Measurements from ENCODE around the gene RAPGEF3.

The RAPGEF3 gene

DNA sequence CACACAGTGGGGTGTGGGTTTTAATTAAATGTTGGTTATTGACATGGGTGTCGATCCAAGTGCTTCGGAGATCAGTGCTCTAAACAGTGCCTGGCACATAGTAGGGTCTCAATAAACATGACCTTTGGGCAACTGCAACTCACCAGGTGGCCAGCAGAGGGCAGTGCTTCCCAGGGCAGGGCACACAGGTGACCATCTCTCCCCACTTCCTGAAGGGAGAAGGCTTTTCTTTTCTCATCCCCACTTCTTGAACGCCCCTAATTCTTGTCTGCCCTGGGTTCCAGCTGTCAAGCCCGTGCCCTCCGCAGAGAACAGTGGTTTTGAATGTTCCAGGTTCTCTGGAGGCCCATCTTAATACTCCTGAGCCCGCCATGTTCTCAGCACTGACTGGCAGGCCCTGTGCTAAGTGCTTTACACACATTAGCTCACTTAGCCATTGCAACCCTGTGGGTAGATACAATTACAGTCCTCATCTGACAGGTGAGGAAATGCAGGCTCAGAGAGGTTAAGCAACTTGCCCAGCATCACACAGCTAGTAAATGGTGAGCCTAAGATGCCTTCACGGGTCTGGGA is 16.3 kb downstream of the RAPGEF3 start:
- DNase-seq (ENCODE audit: low spot score): peak; percentile 46

DNA sequence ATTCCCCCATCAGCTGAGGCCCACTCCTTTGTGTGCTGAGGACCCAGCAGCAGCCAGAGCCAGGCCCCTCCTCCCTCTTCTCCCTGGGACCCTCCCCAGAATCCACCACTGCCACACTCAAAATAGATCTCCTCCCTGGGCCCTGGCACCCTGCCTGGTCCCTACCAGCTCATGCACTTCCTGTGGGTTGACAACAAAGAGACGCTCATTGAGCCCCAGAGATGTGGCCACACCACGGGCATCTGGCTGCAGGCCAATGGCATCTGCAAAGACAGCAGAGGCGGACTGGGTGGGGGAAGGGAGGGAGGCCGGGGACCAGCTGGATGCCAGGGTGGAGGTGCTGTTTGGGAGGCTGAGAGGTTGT is 17.4 kb downstream of the RAPGEF3 start:
- no peak for DNase-seq (ENCODE audit: low spot score)

DNA sequence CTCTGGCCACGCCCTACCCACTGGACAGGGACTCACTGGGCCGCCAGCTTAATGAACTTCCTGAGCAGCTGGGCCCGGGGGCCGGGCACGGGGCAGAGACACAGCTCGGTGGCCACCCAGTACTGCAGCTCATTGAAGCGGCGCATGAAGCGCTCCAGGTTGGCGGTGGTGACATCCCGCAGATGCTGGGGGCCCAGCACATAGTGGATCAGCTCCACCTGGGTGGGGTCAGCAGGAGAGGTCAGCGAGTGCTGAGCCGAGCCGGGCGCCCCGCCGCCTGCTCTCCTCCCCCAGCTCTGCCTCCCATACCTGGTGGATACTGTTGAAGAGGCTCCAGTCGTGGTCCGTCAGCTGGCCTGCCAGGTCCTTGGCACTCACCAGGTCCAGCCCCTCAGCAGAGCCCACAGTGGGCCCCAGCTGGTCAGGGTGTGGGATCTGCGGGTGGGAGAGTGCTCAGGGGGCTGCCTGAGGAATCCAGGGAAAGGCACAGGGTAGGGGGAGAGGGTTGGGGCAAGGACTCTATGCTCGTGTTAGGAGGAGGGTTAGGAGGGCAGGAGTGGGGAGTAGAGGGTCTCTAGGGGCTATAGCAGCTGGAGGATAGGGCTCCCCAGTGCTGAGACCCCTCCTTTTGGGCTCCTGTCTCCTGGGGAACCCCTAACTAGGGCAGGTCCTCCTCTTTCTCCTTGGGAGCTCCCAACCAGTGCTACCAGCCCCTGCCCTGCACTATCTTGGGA is 17.9 kb downstream of the RAPGEF3 start:
- no peak for DNase-seq (ENCODE audit: low spot score)

DNA sequence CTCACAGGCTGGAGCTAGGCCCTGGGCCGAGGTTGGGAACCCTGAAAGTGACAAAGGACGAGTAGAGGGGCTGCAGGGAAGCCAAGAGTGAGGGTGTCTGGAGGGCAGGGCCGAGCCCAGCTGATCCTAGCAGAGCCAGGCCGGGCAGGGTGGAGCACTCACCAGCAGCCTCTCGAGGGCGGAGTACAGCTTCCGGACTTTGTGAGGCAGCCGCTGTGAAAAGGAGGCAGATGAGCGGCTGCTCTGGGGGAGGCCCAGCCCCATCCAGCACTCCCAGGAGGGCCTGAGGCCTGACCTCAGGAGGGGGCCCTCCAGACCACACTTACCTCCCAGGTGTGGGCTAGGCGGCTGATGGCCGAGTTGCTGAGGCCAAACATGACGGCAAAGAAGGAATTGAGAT is 18.7 kb downstream of the RAPGEF3 start:
- no peak for DNase-seq (ENCODE audit: low spot score)

DNA sequence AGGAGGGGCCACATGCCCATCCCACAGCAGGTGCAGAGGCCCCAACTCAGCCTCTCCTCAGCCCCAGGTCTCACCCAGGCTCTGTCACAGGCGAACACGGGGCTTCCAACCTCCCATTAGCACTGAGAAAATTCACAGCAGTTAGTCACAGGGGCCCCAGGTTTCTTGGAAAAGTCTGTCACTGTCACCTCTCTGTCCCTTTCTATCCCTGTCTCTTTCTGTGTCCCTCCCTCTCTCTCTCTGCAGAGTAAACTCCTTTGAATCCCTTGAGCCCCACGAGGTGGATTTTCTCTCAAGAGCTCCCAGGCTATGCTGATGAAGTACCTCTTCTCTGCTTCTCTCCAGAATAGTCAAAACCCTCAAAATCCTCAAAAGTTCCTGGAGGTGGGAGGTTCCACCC is 19.4 kb downstream of the RAPGEF3 start:
- no peak for DNase-seq (ENCODE audit: low spot score)

DNA sequence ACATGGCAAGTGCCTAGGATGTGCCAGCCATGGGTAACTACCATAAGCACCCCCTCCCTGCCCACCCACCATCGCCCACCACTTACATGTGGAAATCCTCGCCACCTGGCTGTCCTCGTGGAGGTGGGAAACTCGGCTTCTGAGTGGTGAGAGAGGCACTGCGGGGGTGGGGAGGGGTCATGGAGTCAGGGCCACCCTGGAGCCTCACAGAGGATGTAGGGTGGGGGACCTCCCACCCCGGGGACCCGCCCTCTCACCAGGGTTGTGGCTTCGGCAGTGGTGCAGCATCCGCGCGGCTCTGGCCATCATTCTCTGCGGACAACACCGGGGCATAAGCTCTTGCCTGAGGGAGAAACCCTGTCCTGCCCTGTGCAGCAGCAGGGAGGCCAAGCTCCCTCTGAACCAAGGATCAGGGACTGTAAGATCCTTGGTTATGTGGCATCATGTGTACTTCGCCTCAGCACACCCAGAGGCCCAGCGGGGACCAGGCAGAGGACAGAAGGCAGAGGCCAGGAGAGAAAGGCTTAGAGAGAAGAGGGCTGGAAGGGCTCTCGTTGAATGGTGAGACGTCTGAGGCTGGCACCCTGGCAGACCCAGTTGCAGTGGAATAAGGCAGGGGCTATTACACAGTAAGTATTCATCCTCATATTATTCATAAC is 20.6 kb downstream of the RAPGEF3 start:
- no peak for DNase-seq (ENCODE audit: low spot score)

DNA sequence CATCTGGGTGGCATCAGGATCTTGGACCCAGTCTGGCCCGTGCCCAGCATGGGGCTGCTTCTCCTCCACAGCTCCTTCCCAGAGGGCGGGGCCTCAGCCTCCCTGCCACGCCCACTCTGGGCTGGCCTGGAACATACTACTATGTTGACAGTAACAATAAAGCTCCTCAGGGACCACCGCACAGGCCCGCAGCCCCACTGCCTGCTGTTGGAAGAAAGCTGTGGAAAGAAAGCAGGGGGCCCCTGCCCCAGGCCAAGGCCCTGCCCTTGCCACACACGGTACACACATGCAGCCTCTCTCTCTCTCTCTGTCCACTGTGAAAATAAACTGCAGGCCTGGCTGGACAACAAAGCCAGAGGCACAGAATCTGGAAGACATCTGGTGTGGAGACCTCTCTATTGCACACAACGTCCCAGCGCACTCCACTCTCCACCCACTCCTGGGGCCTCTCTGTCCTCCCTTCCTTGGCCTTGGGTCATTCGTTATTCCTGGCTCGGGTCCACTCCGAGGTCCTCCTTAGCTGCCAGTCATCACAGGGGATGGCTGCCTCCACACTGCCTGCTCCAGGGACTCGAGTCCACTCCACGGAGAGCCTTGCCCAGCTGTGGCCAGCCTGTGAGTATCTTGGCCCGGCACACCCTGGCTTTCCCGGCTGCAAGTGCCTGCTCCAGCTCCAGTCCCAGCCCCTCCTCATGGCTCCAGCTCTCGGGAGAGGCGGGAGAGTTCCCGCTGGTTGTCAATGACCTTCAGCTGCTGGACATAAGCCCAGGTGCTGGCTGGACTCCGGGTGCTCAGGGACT is 21.6 kb downstream of the RAPGEF3 start:
- DNase-seq (ENCODE audit: low spot score): no peak

DNA sequence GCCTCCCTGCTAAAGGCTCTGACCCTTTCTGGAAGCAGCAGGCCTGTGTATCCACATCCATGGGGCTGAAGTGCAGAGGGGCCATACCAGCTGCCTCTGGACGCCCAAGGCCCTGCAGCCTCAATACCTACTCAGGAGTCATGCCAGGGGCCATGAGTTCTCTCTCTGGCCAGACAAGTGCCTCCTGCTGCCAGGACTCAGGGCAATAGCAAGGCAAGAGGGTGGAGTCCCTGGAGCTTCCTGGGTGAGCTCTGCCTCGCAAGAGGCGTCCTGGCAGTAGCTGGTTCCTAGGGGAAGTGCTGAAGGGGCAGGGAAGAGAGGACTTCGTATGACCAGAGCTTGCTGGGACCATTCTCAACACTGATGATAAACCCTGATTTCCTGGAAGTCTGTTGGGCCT is 22.5 kb downstream of the RAPGEF3 start:
- DNase-seq (ENCODE audit: low spot score): no peak

DNA sequence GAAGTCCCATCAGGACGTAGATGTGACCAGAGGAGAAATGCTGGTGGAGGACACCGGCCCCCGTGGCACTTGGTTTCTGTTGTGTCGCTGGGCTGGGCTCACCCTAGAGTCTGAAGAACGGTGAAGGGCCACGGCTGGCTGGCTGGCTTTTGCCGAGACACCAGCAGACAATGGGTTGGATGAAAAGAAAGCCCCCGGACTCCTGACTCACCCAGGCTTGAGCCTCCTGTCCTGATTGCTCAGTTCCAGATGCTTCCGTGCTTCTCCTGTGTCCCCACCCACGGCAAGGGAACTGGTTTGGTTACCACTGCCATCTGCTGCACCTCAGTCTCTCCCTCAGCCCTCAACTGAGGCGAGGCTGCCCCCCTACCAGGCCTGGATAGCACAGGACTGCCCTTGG is 23.0 kb downstream of the RAPGEF3 start:
- no peak for DNase-seq (ENCODE audit: low spot score)

DNA sequence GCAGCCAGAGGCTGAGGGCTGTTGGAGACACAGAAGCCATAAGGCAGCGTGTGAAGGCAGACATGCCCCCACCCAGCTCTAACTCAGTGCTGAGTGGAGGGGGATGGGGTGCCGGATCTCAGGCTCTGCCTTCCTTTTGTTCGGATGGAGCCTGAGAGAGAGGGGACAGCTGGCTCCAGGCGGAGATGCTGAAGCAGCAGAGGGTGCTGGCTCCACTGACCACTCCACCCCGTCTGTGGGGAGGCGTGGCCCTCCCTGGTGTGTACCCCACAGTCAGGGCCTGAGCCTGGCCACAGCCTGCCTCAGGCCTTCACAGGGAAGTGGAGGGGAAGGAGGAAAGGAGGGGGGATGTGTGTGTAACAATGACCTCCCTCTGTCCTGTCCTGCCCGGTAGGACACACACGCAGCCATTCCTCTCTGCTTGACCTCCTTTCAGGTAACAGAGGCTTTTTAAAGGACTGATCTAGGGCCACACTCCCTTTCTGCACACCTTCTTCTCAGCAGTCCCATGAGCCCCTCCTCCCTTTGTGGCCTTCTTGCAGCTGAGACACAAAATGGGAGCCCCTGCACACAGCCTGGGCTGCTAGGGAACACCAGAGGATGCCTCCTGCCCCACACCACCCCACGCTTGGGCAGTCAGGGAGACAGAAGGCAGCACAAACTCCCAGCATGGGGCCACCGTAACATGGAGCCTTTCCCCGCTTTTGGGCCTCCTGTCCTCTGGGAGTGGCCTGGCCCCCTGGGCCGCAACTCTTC is 23.8 kb downstream of the RAPGEF3 start:
- DNase-seq (ENCODE audit: low spot score): no peak

DNA sequence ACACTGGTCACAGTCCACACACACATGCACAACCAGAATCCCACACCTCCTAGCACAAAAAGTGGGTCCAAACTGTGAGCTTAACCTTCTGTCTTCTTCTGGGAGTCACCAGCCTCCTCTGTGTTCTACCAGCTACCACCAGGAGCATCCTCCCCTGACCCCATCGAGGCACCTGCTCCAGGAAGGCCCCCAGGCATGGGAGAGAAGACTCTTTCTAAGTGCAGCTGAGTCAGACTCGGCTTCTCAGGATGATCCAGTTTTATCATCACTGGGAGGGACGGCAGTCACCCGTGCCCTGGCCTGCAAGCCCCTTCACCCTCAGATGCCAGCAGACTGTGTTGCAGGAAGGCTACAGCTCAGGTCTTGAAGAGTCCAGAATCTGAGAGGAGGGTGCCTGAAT is 25.5 kb downstream of the RAPGEF3 start:
- DNase-seq (ENCODE audit: low spot score): no peak

DNA sequence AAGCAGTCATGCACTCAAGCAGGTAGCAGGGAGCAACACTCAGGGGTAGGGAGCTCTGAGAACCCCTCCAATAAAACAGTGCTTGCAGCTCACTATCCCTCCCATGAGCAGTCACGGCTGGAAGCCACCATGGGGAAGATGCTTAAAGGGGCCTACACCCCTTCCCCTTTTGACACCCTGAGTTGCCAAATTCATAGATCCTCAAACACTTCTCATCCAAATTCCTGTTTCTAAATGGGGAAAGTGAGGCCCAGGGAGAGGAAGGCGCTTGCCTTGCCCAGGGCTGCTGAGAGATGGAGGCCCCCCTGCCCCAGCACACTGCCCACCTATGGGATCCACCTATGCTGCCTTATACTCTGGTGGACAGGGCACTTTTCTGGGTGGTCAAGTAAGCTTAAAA is 26.2 kb downstream of the RAPGEF3 start:
- DNase-seq (ENCODE audit: low spot score): no peak

DNA sequence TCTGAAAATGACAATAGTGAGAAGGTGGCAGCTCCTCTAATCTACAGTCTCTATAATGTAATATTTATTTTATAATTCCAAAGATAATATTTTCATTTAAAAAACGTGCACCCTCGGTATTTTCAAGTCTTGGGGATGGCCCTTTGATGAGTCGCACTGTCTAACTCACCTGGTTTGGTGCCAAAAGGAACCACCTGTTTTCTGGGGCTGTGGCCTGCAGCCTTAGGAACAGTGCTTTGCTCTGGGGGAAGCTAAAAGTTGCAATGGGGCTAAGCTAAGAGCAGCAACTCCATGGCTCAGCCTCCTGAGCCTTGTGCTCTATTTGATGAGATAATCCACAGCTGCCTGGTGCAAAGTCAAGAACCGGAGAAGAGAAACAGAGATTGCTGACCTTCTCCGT is 27.0 kb downstream of the RAPGEF3 start:
- DNase-seq (ENCODE audit: low spot score): no peak

DNA sequence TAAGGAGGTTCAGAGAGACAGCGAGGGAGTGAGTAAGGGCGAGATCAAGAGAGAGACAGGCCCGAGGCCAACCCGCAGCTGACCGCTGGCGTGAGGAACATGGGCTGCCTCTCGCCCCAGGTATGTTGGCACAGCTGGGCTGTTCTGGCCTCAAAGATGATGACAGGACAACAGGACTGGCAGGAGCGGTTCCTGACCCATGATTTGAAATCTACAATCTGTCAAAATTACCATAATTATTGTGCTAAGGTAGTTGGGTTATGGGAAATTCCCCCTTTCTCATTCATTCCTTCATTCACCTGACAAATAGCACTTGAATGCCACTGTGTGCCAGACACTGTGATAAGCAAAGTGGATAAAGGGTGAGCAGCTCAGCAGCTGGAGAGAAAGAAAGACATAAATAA is 28.3 kb downstream of the RAPGEF3 start:
- no peak for DNase-seq (ENCODE audit: low spot score)

DNA sequence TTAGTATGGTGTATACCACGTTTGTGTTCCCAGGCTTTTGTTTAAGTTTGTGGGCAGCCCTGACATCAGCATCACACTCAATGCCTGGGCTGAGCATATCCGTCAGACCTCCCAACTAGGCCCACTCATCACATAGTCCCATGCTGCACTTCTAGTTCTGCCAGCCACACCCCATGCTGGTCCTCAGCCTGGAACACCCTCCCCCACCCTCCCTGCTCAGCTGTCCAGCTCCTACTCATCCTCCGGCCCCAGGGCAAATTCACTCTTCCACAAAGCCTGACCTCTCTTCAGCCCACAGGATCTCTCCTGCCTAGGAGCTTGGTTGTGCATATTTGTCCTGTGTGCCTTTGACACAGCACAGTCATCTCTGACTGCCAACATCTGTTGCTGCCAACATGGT is 29.4 kb downstream of the RAPGEF3 start:
- DNase-seq (ENCODE audit: low spot score): no peak

DNA sequence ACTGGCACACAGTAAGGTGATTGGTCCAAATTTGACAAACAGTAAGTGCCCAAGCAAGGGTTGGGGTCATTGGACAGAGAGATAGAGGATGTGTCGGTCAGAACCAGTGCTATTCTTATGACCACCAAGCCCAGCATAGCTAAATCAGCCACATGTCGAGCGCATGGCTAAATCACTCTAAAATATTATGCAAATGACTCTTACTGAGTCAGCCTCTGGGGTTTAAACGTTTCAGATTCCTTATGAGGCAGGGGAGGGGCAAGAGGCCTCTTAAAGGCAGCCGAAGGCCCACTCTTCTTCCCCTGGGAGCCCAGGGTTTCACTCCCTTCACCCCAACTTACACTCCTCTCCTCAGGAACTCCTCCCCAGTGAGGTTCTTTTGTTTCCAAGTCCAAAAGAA is 32.8 kb downstream of the RAPGEF3 start:
- peak; percentile 17 for DNase-seq (ENCODE audit: low spot score)

DNA sequence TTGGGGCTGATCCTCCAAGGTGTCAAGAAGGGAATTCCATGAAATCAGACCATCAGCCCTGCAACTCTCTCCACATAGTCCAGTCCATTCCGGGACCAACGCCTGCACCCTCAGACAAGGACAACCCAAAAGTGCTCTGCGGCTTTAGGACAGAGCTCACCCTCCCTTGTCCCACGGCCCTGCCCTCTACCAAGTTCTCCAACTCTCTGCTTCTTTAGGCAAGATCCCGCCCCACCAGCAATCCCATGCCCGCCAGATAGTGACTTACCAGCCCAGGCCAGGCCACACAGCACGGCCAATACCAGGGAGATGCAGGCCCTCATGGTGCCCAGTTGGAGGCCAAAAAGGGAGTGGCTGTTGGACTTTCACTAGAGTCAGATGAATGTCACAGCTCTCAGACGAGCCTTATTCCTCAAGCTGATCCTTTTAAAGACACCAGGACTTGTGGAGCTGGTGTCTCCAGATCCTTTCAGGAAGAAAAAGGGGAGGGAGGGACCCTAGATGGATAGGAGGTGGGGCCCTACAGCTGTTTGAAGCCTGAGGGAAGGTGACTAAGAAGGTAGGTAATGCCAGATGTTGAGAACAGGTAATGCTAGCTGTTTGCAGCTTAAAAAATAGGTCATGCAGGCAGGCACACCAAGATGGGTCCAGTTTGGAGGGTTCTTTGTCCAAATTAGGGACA is 33.4 kb downstream of the RAPGEF3 start, which contains the start of gene ENDOU:
Gene ENDOU, minus strand, starts transcription at position 400 of the 682 bp plus-strand sequence. Its CDS starts 77 bp downstream, at position 323.
- no peak for DNase-seq (ENCODE audit: low spot score)

DNA sequence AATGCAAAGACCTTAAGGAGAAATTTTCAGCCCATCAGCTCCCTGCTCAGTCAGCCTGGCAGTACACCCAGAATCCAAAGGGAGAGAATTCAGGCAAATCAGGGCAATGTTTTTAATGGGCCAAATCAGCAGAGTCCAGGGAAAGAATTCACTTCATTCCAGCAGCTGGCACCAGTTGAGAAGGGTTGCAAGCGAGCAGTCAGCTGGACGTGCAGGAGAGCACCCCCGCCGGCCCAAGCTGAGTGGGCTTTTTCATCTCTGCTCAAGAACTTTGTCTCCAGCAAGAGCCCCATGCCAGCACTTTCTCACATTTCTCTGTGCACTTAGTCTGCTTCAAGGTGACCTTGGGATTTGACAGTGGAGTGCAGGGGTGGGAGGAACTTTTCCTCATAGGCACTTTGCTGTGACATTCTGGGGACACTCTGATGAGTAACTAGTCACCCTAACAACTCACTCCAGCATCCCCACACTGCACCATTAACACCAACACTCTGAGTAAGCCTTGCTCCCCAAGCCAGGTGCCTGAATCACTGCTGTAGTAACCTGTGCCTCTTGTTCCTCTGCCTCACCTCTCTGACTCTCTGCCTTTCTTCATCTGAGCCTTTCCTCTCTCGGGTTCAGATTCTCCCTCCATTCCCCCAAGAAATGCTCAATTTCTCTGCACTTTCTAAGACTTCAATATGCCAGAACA is 35.6 kb downstream of the RAPGEF3 start:
- no peak for DNase-seq (ENCODE audit: low spot score)

DNA sequence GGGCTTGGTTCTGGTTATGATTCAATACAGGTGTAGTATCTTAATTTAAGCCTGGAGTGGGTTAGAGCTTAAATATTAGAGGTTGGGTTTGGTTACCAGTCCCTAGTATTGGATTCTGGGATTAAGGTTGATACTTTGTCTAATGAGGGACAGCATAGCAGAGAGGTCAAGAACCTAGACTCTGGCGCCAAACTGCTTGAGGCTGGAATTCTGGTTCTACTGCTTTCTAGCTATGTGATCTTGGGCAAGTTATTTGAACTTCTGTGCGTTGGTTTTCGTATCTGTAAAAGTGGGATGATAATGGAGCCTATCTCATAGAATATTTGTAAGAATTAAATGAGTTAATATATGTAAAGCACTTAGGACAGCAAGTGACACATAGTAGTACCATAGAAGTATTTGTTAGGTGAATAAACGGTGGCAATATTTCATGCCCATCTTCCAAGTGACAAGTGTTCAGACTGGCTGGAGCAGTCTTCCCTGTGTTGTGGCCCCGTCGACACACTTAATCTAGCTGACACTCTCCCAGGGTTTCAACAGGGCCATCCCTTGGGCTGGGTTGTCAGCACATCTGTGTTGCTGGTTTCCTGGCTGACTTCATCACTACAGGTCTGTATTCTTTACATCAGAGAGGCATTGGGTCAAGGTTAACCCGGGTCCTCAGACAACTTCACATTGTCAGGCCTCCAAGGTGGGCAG is 36.4 kb downstream of the RAPGEF3 start:
- DNase-seq (ENCODE audit: low spot score): no peak

DNA sequence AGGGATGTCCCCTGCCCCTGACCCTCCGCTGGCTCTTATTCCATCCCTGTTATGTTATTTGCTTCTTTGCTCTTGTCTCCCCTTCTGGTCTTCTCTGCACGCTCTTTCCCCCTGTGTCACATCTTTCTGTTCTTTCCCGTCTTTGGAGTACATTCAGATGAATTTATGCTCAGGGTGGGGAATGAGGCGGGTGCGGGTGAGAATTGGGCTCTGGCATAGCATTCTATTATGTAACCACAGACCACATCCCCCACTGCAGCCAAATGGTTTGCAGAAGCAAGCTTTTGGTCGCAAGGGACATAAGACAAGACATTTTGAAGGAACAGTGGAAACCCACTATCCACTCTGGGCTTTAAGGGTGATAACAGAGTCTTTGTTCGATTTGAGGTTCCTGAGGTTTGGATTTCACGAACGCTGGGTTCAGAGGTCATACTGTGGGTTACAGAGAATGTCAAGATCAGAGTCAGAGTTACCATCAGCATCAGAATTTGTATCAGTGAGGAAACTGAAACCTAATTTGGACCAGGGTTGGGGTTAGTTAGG is 37.2 kb downstream of the RAPGEF3 start:
- DNase-seq (ENCODE audit: low spot score): no peak

All from RKO (cell line).